Peyer's patch (tissue), 4 donors: ENCODE results near the gene DTX2.
"Not testable (repeated sequence)": the region's sequence is repeated elsewhere in the genome, so short reads cannot be mapped to it uniquely, and the experiment has no call there.

ENCODE experiments used
- CTCF ChIP-seq, 6 experiments: fragments of 450-650 bp in 4 of 6; fragments of 200-600 bp in 2 of 6; sonication (generic) in 1 of 6; IDR thresholded peaks; one replicate each; pipeline ENCODE4 v1.5.1; 2017 to 2019; ENCODE audit warnings: antibody characterized with exemption in 6 of 6, mild to moderate bottlenecking in 3 of 6, moderate library complexity in 1 of 6
- POLR2A ChIP-seq, 2 donors: fragments of 450-650 bp; IDR thresholded peaks; one replicate each; pipeline ENCODE4 v1.5.1; 2017; ENCODE audit warnings: antibody characterized with exemption in 2 of 2, mild to moderate bottlenecking in 2 of 2, moderate library complexity in 2 of 2

GRCh38 chr7:76421097-76421496 is 40.4 kb upstream of the DTX2 start:
- TF ChIP-seq CTCF, POLR2A (IDR thresholded peaks at IDR 0.05): not testable (repeated sequence)
